HG03439 (cell line): ENCODE measurements around the gene POU4F3.
"Not testable (repeated sequence)": the region's sequence is repeated elsewhere in the genome, so short reads cannot be mapped to it uniquely, and the experiment has no call there.

Experiments used
- ATAC-seq: cut with Tn5 transposase; IDR thresholded peaks from one replicate; pipeline ENCODE4 v1.9.1; 2021; ENCODE audit warnings: mild to moderate bottlenecking, moderate library complexity; ENCODE audit not compliant: unreplicated experiment

POU4F3 gene

DNA sequence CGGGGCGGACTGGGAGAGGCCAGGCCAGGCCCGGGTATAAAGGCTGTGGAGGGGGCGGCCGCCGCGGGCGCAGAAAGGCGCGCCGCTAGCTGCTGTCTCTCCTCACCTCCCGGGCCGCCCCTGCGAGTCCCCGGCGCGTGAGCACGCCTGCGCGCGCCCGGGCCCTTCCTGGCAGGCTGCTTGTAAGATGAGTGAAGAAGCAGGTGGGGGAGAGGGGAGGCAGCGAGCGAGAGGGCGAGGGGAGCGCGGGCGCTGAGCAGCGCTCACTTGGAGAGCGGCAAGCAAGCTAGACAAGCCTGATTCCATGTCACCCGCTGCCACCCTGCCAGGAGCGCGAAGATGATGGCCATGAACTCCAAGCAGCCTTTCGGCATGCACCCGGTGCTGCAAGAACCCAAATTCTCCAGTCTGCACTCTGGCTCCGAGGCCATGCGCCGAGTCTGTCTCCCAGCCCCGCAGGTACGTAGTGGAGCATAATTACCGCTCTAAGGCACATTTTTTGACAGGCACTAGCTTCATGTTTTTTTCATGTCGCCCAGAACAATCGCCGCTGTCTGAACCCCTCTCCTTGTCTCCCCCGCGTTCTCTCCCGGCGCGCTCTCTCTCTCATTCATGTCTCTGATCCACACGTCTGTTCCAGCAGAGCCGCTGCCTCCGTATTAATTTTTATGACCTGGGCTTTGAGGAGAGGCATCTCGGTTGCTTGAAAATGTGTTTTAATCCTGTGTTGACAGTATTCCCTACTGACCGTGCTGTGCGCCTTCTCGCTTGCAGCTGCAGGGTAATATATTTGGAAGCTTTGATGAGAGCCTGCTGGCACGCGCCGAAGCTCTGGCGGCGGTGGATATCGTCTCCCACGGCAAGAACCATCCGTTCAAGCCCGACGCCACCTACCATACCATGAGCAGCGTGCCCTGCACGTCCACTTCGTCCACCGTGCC lies at the start of gene POU4F3:
POU4F3 (plus strand) TSS at position 66 of the 941 bp plus-strand sequence; CDS start at position 340, 274 bp downstream.
- ATAC-seq: no peak

- ATAC-seq: no peak
Observed at GRCh38 chr5:146290318-146290717, 48.3 kb upstream of the POU4F3 start.

DNA sequence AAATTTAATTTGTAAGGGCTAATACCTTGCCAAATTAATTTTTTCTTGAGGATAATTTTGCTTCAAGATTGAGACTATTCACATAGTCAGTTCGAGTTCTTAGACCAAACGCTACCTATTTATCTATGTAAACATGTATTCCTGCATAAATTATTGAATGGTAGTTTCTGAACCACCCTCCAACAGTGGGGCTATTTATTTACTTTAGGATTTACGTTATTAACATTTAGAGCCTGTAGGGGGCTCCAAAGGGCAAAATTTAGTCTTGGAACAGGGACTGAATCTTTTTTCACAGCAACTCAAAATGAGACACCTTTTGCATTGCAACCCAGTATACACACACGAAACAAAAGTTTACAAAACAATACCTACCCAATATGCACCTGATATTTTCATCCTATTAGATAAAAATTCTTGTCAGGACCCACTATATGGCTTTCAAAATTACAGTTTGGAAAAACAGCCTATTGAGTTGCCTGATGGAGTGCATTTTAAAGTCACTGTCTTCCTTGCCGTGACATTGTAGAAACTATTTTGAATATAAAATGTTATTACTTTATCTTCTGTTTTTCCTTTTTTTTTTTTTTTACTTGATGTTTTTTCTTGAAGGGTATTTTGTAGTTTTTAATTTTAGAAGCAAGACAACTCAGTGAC lies 47.1 kb upstream of the POU4F3 start:
- no peak for ATAC-seq

- ATAC-seq: no peak
Observed at GRCh38 chr5:146296245-146296644, 42.4 kb upstream of the POU4F3 start.

GRCh38 chr5:146298920-146299319 lies 39.7 kb upstream of the POU4F3 start:
- ATAC-seq: not testable (repeated sequence)

GRCh38 chr5:146301626-146302025 lies 37.0 kb upstream of the POU4F3 start:
- no peak for ATAC-seq

DNA sequence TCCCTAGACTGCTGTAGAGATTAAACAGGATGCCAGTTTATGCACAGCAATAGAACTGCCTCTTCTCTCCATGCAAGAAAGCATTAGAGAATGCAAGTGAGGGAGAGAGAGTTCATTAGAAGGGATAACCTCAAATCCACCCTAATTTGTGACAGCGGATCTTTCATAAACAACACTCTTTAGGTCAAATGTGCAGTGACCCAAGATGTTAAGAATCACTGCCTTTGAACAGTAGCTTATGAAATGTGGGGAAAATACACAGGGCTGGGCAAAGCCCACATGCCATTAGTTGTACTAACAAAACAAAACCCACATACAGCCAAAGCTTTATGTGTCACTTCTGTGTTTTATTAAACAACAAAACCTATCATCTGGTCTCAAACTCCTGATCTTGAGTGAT lies 36.2 kb upstream of the POU4F3 start:
- ATAC-seq: no peak

DNA sequence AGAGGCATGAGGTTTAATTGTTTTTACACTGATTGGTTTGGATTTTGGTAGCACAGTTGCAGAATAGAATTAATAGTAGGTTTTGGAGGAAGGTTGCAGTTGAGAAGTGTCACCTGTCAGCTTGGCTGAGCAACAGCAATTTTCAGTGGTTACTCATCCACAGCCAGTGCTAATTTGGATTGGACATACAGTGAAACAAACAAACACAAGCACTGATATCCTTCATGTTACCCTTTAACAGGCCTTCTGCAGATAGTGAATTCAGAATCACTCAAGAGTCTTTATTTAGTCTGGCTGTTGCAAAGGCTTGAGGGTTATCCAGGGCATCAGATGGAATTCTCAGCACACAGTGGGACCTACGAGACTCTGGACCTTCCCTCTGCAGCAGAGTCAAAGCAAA lies 31.8 kb upstream of the POU4F3 start:
- no peak for ATAC-seq

DNA sequence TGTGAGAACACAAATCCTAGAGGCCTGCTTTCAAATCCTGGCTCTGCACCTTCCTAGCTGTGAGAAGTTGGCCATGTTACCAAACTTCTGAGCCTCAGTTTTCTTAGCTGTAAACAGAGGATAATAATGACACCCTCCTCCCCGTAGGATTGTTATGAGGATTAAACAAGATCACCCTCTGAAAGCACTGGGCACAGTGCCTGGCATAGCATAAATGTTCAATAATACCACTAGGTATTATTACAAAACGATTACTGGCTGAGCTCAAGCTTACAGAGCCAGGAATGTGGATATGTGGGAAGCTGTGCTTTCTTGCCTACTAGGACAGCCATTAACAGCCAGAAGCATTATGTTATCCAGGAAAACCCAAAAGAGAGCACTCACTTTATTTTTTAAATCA lies 30.8 kb upstream of the POU4F3 start:
- no peak for ATAC-seq

- no peak for ATAC-seq
Observed at GRCh38 chr5:146310540-146310939, 28.1 kb upstream of the POU4F3 start.

DNA sequence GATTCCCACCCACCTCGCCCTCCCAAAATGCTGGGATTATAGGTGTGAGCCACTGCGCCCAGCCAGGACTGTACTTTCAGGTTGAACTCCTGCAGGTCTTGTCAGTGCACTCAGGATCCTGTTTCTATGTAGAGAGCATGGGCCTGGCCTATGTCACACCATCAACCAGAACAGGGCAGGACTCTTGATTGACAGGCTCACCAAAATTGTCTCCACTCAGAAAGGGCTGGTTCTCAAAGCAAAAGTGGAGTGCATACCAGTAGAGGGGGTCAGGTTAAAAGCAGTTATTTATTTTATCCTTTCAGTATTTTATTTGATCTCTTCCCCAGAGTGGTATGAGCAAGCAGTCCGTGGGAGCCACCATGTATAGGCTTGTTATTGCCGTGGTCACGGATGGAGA lies 27.4 kb upstream of the POU4F3 start:
- ATAC-seq: no peak

GRCh38 chr5:146313027-146313426 lies 25.6 kb upstream of the POU4F3 start:
- no peak for ATAC-seq

- no peak for ATAC-seq
Observed at GRCh38 chr5:146321571-146321970, 17.1 kb upstream of the POU4F3 start.

DNA sequence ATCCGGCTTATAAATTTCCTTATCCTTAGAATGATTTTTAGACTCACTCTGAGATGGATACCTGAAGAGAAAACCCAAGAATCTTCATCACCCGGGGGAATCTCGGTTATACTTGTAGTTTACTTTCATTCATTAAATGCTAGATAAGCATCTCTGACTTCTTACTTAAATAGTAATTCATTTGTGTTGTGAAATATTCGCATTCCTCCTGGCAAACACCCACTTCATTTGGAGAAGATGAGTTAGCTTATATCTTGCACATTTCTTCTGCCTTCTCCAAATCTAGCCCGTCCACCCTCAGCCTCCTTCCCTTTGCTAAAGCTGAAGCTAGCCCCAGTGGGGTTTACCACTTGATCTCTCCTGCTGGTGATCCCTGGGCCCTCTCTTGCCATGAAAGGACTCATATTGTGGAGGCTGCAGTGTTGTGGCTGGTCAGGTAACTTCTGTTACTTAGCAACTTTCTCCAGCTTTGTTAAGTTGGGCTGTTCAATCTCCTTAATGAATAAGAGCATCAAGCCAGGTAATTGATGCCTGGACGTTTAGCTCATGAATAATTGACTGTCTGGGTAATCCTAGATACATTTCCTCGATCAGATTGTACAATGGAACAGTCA lies 11.3 kb upstream of the POU4F3 start:
- ATAC-seq: no peak

- ATAC-seq: no peak
Observed at GRCh38 chr5:146327989-146328388, 10.7 kb upstream of the POU4F3 start.

DNA sequence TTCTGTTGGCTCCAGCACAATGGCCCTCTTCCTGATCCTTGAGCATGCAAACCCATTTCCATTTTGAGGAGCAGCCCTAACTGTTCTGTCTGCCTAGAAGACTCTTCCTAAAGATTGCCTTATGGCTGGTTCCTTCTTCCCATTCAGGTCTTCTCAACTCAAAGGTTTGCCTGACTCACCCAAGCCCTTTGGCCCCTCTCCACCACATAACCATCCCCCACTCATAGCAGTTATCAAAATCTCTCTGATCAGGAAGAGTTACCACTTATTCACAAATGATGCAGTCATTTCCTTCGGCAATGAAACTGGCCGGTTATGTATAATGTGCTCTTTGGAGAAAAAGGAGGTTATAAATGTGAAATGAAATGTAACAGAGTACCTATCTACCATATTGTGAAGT lies 8.9 kb upstream of the POU4F3 start:
- ATAC-seq: no peak

DNA sequence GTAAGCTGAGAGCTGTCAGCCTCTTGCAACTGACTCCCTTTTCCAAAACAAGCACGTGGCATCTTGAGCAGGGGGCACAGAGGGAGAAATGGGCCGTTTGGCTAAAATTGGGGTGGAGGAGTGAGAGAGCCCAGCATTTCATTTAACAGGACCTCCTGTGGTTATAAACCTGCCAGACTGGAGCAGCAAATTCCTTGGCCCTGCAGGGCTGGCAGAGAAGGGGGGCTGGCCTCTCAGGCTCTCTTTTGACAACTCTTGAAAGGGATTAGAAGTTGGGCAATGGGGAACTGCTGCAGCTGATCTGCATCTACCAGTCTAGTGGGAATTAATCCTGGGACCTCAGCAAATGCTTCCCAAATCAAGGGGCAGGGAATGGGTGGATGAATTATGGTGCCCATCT lies 7.2 kb upstream of the POU4F3 start:
- ATAC-seq: no peak

DNA sequence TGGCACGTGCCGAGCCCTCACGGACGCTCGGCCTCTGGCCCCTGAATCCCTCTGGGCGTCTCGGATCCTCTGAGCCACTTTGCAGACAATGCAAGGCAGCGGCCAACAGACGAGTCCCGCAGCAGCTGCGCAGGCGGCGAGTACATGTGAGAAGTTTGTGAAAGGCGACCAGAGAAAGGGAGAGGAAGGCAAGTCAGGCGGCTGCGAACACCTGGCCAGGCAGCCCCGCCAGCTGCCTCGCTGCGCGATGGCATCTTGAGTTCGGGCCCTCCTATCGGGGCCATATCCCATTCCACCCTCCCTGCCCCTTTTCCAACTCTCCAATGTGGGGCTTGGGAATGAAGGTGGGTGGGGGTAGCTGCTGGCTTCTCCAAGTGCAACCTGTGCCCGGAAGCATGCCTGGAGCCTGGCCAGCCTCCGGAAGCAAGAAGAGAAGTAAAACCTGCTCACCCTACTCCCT lies 4.5 kb upstream of the POU4F3 start:
- no peak for ATAC-seq

GRCh38 chr5:146336197-146336596 lies 2.4 kb upstream of the POU4F3 start:
- no peak for ATAC-seq

GRCh38 chr5:146337264-146337904 lies 1.3 kb upstream of the POU4F3 start:
- ATAC-seq: no peak

DNA sequence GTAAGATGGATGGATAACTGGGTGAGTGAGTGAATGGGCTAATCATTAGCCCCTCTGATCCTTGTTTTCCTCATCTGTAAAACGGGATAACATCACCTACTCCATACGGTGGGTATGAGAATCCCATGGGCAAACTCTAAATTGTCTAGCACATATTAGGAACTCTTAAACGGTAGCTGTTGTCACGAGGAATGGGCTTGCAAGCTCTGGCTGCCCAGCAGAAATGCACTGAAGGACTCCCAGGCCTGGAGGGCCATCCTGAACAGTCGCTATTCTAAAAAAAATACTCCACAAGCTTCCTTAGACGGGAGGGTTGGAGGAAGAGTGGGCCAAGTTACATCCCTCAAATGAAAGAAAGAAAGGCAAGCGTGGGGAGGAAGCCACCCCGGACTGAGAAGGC lies 711 bp upstream of the POU4F3 start:
- ATAC-seq: no peak
